G401.6 (cell line): ENCODE data around the gene TAF4.

Experiments used
- FAIRE-seq: peaks from 2 replicates; lab custom pipeline; 2012; peaks lifted over from hg19 to GRCh38; lab: Jason Lieb, UNC

Gene TAF4

DNA sequence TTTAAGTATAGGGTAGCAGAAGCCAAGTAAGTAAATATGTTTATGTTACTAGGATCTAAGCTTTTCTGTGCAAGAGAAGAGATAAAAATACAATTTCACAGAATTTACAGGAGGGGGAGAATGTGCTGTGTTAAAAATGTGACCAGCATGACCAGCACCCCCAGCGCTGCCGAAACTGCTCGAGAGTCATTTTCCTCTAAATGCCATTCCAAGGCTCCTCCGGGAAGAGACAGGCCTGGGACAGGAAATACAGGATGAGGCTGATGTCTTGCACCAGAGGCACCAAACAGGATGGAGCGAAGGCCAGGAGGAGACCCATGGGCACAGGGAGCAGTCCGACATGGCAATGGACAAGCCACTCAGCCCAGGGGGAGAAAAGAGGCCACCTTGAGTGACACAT, 21.1 kb downstream of the TAF4 start:
- FAIRE-seq, result no peak

DNA sequence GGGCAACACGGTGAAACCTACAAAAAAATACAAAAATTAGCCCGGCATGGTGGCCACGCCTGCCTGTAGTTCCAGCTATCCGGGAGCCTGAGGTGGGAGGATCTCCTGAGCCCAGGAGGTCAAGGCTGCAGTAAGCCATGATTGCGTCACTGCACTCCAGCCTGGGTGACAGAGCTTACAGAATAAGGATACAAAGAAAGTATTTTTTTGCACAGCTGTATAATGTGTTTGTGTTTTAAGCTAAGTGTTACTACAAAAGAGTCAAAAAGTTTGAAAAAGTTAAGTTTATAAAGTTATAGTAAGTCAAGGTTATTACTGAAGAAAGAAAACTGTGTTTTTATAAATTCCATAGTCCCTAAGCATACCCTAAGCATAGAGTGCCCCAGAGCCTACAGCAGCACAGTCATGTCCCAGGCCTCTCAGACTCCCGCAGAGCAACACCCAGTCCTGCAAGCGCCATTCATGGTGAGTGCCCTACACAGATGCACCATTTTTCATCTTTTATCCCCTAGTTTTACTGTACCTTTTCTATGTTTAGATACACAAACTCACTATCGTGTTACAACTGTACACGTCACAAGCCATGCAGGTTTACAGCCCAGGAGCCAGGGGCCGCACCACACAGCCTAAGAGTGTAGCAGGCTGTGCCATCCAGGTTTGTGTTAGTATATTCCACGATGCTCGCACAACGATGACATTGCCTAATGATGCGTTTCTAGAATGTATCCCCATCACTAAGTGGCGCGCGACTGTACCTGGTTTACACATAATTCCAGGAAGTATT, 22.4 kb downstream of the TAF4 start:
- no peak for FAIRE-seq

DNA sequence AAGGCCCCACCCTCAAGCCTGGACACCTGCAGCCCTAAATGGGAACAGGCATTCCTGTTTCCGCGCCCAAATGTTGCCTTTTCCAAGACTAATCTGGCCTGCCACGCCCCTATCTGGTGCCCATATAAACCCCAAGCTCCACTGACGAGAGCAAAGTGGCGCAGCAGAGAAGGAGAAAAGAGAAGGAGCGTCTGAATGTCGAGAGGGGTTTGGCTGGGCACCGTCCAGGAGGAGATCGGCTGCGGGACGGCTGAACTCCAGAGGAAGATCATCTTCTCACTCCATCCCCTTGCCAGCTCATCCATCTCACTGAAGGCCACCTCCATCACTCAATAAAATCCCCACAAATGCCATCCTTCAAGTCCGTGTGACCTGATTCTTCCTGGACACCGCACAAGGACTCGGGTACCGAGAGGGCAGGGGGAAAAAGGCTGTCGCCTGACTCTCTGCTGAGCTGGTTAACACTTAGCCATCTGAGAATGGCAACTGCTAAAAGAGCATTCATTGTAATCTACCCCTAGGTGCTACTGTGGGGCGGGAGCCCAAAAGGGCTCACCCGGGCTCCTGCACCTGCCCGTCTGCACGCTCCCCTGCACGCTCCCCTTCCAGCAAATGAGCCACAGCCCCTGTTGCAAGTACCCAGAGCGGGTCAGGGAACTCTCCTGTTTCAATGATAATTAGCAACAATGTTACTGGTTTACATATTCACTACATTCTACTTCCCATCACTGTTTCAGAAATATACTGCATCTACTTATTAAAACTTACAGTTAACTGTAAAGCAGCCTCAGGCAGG, 23.5 kb downstream of the TAF4 start:
- FAIRE-seq, result no peak

DNA sequence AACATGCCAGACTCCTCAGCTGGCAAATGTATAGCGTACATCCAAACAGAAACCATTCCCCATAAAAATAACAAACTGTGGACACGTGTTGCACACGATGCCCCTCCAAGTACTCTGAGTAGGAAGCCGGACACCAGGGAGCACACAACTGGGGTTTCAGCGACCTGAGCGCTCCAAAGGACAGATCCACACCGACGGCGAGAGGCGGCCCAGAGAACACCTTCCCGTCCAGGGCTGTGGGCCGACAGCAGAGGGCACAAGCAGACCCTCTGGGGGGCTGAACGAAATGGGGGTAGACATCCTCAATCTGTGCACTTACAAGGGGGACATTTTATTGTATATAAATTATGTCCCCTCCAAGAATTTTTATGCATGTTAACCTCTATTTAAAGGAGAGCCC, 24.7 kb downstream of the TAF4 start:
- FAIRE-seq, result no peak

DNA sequence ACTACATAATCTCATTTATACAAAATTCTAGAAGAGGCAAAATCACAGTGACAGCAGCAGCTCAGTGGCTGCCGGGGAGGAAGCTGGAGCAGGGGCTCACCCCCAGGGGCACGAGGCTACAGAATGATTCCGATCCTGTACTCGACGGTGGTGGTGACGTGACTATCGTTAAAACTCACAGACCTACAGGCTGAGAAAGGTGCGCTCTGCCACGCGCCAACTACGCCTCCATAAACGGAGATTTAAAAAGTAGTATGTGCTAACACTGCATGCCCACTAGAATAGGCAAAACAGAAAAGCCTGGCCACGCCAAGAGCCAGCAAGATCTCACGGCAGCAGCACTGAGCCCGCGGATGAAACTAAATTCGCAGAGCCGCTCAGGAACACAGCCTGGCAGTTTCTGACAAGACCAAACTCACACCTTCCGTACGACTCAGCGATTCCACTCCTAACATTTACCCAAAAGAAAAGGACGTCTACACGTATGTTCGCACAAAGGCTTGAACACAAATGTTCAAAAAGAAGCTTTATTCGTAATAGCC, 25.2 kb downstream of the TAF4 start:
- FAIRE-seq, result no peak

DNA sequence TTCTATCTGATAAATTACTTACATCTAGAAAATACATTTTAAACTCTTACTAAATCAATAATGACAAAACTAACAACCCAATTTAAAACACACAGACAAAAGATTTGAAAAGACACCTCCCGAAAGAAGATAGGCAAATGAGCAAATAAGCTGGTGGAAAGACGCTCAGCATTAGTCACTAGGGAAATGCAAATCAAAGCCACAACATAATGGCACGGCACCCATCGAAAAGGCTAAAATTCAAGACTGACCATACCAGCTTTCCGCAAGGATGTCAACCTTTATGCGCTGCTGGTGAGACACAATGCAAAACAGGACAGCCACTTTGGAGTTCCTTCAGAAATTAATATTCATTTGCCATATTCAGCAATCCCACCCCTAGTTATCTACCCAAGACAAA, 25.9 kb downstream of the TAF4 start:
- no peak for FAIRE-seq

DNA sequence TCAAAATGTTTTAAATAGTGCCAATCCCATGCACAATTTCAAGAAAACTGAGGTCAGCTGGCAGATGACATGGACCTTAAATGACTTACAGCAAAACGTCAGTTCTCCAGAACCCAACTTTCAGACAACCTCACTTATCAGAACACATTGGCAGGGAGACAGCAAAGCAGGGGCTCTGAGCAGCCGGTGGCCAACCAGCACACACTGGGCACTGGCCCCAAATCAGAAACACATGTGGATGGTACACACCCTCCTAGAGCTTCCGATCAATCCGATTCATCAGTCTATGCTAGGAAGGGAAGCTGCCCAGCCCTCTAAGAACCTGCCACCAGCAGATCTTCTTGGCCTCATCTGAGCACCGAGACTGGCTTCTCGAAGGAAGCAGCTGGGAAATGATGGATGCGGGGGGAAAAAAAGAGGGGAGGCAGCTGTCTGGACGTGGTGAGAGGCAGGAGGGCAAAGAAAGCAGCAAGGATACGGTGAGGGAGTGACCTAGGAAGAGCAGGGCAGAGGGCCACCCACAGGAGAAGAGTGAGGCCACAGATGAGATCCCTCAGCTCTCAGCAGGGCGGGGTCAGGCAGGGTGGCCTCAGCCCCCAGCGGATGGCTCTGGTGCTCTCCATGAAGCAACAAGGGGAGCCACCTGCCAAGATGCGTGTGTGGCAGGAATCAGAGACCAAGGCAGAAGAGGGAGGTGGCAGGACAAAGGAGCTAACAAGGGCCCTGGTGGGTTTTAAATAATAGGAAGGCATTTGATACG, 32.9 kb downstream of the TAF4 start:
- FAIRE-seq, result no peak

DNA sequence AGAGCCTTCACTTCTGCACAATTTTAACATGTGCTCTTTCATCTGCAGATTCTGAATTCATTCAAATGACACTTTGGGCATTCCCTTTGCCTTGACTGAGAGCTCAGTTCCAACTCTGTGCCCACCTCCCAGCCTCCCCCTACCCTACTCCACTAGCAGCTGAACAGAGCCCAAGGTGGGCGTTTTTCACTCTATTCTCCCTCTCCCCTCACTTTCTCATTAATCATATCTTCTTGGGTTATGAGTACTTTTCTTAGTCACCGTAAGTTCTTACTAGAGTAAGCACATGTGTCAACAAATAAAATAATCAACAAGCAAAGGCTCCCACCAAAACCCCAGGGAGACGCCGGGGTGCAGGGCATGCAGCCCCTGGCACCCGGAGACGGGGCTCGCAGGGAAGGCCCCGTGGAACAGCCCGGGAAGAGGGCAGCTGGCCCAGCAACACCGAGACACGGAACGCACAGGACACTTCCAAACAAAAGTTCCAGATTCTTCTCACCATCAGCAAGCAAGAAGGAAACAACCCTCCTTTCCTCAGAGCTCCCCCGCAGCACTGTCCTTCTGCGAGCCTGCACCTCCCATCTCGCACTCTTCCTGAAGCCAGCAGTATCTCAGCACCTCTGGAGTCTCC, 34.1 kb downstream of the TAF4 start:
- FAIRE-seq, result no peak

DNA sequence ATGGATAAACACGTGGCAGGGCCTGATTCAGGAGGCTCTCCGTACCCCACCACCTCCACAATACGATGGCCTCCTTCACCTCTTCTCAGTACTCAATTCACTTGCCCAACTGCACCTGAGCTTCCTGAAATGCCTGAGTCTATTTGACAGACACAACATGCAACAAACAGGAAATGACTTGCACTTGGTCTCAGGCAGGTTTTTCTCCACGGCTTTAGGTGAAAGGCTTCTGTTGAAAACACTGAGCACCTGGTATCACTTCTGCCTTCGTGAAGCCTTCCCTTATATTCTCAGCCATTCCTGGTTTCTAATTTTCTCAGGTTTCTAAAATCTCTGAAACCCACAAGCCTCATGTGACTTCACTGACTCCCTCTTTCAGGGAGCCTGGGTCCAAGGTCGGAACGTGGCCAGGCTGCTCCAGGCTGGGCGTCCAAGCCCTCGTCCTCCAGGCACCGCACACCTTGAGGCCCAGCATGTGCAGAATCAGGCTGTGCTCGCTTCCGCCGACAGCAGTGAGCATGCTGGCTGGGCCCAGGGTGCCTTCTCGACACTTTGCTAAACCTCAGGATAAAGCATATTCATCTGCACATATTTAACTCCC, 34.7 kb downstream of the TAF4 start:
- FAIRE-seq, result no peak

DNA sequence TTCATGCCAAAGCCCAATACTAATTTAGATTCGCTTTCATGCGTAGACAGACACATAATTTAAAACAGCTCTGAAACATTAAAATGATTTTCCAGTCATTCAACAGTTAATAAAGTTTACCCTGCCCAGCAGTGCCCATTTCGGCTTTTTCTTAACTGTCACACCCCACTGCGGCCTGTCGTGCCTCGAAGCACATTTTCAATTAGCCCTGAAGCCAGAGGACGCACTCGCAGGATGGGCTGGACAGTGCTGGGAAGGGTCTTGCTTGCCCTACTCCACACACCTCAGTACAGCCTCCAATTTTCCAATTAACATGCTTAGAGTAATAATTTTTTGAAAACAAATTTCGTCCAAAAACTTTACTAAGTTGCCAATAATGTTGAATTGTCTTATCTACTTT, 35.3 kb downstream of the TAF4 start:
- no peak for FAIRE-seq

DNA sequence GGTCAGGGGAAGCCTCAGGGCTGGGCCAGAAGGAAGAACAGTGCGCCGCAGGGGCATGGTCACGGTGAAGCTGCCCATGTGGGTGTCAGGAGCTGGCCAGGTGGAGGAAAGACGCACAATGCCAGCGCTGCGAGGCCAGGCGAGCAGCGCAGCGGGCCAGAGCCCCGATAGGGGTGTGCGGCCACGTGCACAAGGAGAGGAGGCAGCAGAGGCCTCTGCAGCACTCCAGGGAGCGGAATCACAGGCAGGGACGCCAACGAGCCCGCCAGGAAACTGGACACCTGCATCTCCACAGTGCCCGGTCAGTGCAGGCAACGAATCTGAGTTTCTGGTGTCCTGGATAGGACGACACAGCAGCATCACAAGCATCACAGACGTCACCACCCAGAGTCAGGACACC, 35.7 kb downstream of the TAF4 start:
- FAIRE-seq, result no peak

DNA sequence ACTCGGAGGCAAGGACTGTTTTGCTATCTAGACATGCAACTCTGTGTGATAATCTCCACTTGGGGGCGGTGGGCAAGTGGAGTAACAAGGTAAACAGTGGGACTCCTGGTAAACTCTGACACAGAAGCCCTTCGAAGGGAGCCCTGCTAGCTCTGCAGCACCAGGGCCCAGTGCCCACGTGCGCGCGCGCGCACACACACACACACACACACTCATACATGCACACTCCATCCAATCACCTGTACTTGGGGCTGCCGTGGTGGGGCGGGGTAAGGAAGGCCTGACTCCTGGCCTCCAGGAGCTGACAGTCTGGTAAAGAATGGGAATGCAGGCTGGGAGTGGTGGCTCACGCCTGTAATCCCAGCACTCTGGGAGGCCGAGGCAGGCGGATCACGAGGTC, 36.4 kb downstream of the TAF4 start:
- no peak for FAIRE-seq

DNA sequence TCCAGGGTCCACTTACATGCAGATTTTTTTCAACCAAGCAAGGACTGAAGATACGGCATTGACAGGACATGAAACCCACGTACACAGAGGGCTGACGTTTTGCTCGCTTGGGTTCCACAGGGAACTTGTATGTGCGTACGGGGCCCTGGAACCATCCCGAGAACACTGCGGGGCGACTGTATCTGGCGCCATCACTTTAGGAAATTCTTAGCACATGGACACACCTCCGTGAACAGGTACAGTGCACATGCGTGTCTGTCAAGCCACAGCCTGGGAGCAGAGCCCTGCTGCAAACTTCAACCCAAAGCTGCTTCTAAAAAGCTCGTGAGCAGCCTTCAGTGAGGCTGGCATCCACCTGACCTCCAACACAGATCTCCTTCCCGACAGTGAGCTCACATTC, 37.3 kb downstream of the TAF4 start:
- FAIRE-seq, result no peak

DNA sequence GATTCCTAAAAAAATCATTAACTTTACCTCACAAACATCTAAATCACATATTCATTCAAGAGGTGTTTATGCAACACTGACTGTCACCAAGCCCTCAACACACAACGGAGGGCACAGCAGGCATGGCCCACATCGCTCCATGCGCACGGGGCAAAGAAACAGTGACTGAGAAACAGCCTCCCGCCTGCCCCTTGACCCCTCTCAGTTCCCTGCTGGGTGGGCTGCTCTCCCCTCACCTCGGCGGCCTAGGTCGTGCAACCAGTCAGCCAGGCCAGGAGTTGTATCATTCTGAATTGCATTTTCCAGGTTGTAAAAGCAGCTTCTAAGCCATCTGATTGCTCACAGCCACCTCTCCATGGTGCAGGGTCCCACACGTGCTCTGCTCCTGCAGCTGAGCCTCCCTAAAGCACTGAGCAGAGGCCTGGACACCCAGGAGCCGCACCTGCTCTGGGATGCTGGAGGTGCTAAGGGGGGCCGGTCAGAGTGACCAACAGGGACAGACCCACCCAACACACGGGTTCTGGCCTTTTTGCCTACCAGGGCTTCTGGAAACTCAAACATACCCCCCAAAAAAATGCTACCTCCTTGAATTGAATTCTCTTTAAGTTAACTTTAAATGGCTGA, 37.9 kb downstream of the TAF4 start:
- no peak for FAIRE-seq

DNA sequence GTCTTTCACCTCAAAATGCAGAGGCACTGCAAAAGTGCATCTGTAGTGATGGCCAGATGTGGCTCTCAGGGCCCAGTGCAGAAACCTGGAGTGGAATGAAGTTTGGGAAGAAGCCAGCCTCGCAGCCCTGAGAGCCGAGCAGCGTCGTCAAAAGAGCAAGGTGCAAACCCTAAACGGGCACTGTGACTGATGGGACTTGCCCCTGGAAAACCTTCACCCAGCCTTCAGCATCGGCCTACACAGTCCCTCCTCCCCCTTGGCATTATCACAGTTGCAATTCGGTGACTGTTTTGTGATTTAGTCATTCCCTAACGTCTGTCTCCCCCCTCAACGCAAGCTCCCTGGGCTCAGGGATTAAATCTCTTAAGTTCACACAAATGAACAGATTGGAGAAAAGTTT, 38.6 kb downstream of the TAF4 start:
- no peak for FAIRE-seq

DNA sequence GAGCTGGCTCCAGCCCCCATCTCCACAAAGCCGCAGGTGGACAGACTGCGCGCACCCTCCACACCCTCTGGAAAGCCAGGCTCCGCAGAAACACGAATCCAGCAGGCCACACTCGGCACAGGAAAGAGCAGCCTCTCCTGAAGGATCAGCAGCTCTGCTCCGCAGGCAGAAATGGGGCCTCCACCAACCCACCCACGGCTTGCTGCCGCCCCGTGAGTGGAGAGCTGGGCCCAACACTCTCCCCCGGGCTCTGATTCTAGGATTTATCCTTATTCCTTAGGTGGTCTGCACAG, 39.2 kb downstream of the TAF4 start:
- FAIRE-seq, result no peak

DNA sequence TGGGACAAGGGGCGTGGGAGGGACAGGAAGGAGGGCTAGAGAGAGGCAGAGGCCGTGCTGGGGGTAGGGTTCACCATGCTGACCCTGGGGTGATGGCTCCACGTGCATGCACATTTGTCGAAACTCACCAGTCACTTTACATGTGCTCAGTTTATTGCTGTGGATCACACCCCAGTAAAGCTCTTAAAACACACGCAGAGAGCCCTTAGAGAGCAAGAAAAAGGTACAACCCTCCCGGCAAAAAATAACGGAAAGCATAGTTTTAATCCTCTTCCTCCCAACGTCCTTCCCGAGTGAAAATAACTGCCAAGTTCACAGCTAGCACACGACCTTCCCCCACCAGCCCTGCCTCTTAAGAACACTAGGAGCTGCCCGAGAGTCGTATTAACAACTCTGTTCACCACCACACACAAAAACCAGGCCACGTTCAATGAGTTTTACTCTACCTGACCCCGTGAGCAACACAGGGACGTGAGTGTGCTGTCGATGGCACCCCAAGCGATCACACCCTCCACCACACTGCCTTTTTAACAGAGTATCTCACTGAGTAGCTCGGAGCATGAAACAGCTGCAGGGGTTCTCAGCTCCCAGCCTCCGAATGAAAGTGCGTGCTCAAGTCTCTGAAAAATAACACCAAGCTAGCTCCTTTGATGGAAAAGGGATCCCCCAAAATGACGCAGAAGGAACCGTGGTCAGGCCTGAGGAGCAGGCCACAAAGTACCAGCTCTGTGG, 39.7 kb downstream of the TAF4 start:
- FAIRE-seq, result no peak

DNA sequence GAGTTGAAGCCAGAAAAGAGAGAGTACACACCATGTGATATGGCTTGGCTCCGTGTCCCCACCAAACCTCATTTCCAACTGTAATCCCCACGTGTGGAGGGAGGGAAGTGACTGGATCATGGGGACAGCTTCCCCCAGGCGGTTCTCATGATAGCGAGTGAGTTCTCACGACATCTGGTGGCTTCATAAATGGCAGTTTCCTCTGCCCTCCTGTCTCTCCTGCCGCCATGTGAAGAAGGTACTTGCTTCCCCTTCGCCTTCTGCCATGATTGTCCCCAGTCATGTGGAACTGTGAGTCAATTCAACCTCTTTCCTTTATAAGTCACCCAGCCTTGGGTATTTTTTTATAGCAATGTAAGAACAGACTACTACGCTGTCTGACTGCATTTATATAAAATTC, 40.3 kb downstream of the TAF4 start:
- no peak for FAIRE-seq

DNA sequence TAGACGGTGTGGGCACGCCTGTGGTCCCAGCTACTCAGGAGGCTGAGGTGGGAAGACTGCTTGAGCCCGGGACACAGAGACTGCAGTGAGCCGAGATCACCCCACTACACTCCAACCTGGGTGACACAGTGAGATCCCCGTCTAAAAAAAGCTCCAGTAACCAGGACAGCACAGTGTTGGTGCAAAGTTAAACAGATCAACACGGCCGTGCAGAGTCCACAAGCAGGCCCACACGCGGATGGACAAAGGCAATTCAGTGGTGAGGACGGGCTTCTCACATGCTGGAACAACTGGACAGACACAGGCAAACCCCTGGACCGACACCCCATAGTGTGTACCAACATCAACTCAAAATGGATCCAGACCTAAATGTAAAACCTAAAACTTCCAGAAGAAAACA, 41.7 kb downstream of the TAF4 start:
- FAIRE-seq, result no peak

DNA sequence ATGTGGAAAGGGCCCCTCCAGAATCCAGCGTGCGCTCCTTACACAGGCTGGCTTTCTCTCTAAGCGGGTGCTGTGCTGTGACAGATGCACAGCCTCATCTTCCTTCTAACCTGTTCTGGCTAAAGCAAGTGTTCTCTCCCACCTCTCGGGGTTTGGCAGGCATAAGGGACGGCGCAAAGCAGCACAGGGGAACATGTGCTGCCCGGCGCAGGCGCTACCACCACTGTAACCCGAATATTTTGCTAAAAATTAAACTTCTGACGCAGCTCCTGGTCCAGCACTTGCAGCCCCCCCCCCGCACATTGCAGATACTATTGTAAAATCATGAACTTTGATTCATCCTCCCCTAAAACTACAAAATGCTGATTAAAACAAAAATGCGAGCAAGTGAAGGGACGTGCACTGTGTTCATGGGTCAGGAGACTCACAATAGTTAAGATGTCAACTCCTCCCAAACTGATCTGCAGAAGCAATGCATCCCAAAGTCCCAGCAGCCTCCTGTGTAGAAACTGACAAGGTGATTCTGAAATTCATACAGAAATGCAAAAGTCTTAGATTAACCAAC, 43.0 kb downstream of the TAF4 start:
- FAIRE-seq, result no peak
